ENCODE results near the gene STK24.

The STK24 gene

GRCh38 chr13:98533912-98534311 lies 43.0 kb downstream of the STK24 start:
- DNase-seq (ENCODE audit: low spot score): no peak

GRCh38 chr13:98532254-98532653 lies 44.7 kb downstream of the STK24 start:
- no peak for DNase-seq (ENCODE audit: low spot score)

- no peak for DNase-seq (ENCODE audit: low spot score)
Observed at GRCh38 chr13:98530217-98530616, 46.7 kb downstream of the STK24 start.

- DNase-seq (ENCODE audit: low spot score): no peak
Observed at GRCh38 chr13:98529171-98529570, 47.7 kb downstream of the STK24 start.

GRCh38 chr13:98528663-98529064 lies 48.2 kb downstream of the STK24 start:
- DNase-seq (ENCODE audit: low spot score): no peak

- DNase-seq (ENCODE audit: low spot score): no peak
Observed at GRCh38 chr13:98527526-98527925, 49.4 kb downstream of the STK24 start.

- DNase-seq (ENCODE audit: low spot score): peak; percentile 59
Observed at GRCh38 chr13:98526182-98526512, 50.8 kb downstream of the STK24 start.

GRCh38 chr13:98525456-98526181 lies 51.3 kb downstream of the STK24 start:
- DNase-seq (ENCODE audit: low spot score): peak; percentile 38

- no peak for DNase-seq (ENCODE audit: low spot score)
Observed at GRCh38 chr13:98524793-98525192, 52.1 kb downstream of the STK24 start.

GRCh38 chr13:98524391-98524790 lies 52.5 kb downstream of the STK24 start:
- no peak for DNase-seq (ENCODE audit: low spot score)

- no peak for DNase-seq (ENCODE audit: low spot score)
Observed at GRCh38 chr13:98523455-98524102, 53.3 kb downstream of the STK24 start.

GRCh38 chr13:98522371-98522770 lies 54.5 kb downstream of the STK24 start:
- DNase-seq (ENCODE audit: low spot score): no peak

- no peak for DNase-seq (ENCODE audit: low spot score)
Observed at GRCh38 chr13:98521461-98522247, 55.3 kb downstream of the STK24 start.

- no peak for DNase-seq (ENCODE audit: low spot score)
Observed at GRCh38 chr13:98520674-98521449, 56.0 kb downstream of the STK24 start.

- DNase-seq (ENCODE audit: low spot score): no peak
Observed at GRCh38 chr13:98519976-98520375, 56.9 kb downstream of the STK24 start.

- no peak for DNase-seq (ENCODE audit: low spot score)
Observed at GRCh38 chr13:98517576-98518310, 59.2 kb downstream of the STK24 start.

GRCh38 chr13:98515818-98516465 lies 61.0 kb downstream of the STK24 start:
- peak; percentile 53 for DNase-seq (ENCODE audit: low spot score)

GRCh38 chr13:98514288-98514687 lies 62.6 kb downstream of the STK24 start:
- no peak for DNase-seq (ENCODE audit: low spot score)

- DNase-seq (ENCODE audit: low spot score): no peak
Observed at GRCh38 chr13:98513837-98514236, 63.1 kb downstream of the STK24 start.

GRCh38 chr13:98512774-98513665 lies 63.9 kb downstream of the STK24 start:
- no peak for DNase-seq (ENCODE audit: low spot score)
